Liver (tissue), 9 donors: Measurements from ENCODE around the gene REL. TPM values are rescaled to one million over a fixed set of nuclear protein-coding genes. Genes with fewer than 3 reads are reported as not detected.

ENCODE experiments used
- DNase-seq: peaks from one replicate; pipeline ENCODE4 v3.0.0-alpha.2; 2017; ENCODE audit warnings: low spot score
- H3K27ac ChIP-seq, 2 donors: one replicate each; pipeline ENCODE4 v1.7.0; 2013; ENCODE audit warnings: inconsistent platforms in 2 of 2, low read length in 2 of 2, control low read depth in 1 of 2, low read depth in 1 of 2, mild to moderate bottlenecking in 1 of 2
- H3K27me3 ChIP-seq, 4 donors: one replicate each; pipeline versions ENCODE4 v1.6.1 to v1.7.0; 2013; ENCODE audit warnings: low read length in 3 of 4, inconsistent platforms in 1 of 4, mild to moderate bottlenecking in 1 of 4, moderate library complexity in 1 of 4; ENCODE audit not compliant: control insufficient read depth in 4 of 4, insufficient read depth in 4 of 4
- H3K36me3 ChIP-seq, 4 donors: one replicate each; pipeline versions ENCODE4 v1.6.1 to v1.7.0; 2013; ENCODE audit warnings: low read length in 3 of 4, mild to moderate bottlenecking in 3 of 4, low read depth in 1 of 4, moderate library complexity in 1 of 4; ENCODE audit not compliant: control insufficient read depth in 4 of 4, insufficient read depth in 3 of 4
- H3K4me1 ChIP-seq, 4 donors: one replicate each; pipeline versions ENCODE4 v1.6.1 to v1.7.0; 2013; ENCODE audit warnings: low read length in 3 of 4, mild to moderate bottlenecking in 3 of 4, moderate library complexity in 1 of 4; ENCODE audit not compliant: control insufficient read depth in 4 of 4, insufficient read depth in 4 of 4
- H3K4me3 ChIP-seq, 3 donors: one replicate each; pipeline versions ENCODE4 v1.6.1 to v1.7.0; 2013; ENCODE audit warnings: low read length in 3 of 3, control low read depth in 1 of 3, low read depth in 1 of 3, mild to moderate bottlenecking in 1 of 3
- H3K9ac ChIP-seq, 2 donors: one replicate each; pipeline ENCODE4 v1.7.0; 2013; ENCODE audit warnings: low read length in 2 of 2, mild to moderate bottlenecking in 2 of 2, moderate library complexity in 2 of 2, control low read depth in 1 of 2, low read depth in 1 of 2
- H3K9me3 ChIP-seq, 4 donors: one replicate each; pipeline versions ENCODE4 v1.6.1 to v1.7.0; 2013; ENCODE audit warnings: low read length in 3 of 4; ENCODE audit not compliant: control insufficient read depth in 4 of 4
- EGR1 ChIP-seq, 2 donors: IDR thresholded peaks; 2 replicates each; pipeline ENCODE4 v1.6.1; 2016 to 2018; ENCODE audit warnings: antibody characterized with exemption in 2 of 2, low read depth in 2 of 2
- FOXA2 ChIP-seq: IDR thresholded peaks from 2 replicates; pipeline ENCODE4 v1.6.1; 2016; ENCODE audit warnings: antibody characterized with exemption
- GABPA ChIP-seq, 2 donors: IDR thresholded peaks in 1 of 2; conservative IDR thresholded peaks in 1 of 2; 2 replicates each; pipeline ENCODE4 v1.6.1; 2016; ENCODE audit warnings: antibody characterized with exemption in 2 of 2, mild to moderate bottlenecking in 1 of 2, moderate library complexity in 1 of 2
- HNF4A ChIP-seq, 2 donors: conservative IDR thresholded peaks; 2 replicates each; pipeline ENCODE4 v1.6.1; 2016; ENCODE audit warnings: antibody characterized with exemption in 2 of 2, mild to moderate bottlenecking in 2 of 2
- JUND ChIP-seq, 2 donors: IDR thresholded peaks; 2 replicates each; pipeline ENCODE4 v1.6.1; 2016; ENCODE audit warnings: antibody characterized with exemption in 2 of 2
- NR2F2 ChIP-seq: IDR thresholded peaks from 2 replicates; pipeline ENCODE4 v1.6.1; 2016; ENCODE audit warnings: antibody characterized with exemption
- RAD21 ChIP-seq, 2 donors: IDR thresholded peaks; 2 replicates each; pipeline ENCODE4 v1.6.1; 2016; ENCODE audit warnings: antibody characterized with exemption in 2 of 2, mild to moderate bottlenecking in 2 of 2
- SP1 ChIP-seq: IDR thresholded peaks from 2 replicates; pipeline ENCODE4 v1.6.1; 2018; ENCODE audit warnings: antibody characterized with exemption, mild to moderate bottlenecking
- TAF1 ChIP-seq: conservative IDR thresholded peaks from 2 replicates; pipeline ENCODE4 v1.6.1; 2016; ENCODE audit warnings: antibody characterized with exemption, mild to moderate bottlenecking
- YY1 ChIP-seq: IDR thresholded peaks from 2 replicates; pipeline ENCODE4 v1.6.1; 2016; ENCODE audit warnings: antibody characterized with exemption, mild to moderate bottlenecking
- WGBS: extraction: QIAGEN DNeasy Blood & Tissue Kit; methylation state at CpG from one replicate; pipeline ENCODE4 v1.1.7; 2013; 5-methylcytosine and 5-hydroxymethylcytosine counted together
- polyA plus RNA-seq, 2 donors: library from polyadenylated mRNA; stranded (reverse) in 1 of 2; unstranded in 1 of 2; fragments of 200-250 nt in 1 of 2; fragments of >200 nt in 1 of 2; fragmentation: Nextera tagmentation in 1 of 2; extraction: Ambion mirVana in 1 of 2; gene quantifications; one replicate each; pipeline versions ENCODE4 v1.2.1 to v1.2.3, GENCODE V29; 2013 to 2015
- total RNA-seq, 2 donors: library from RNA; depleted of rRNA; stranded (reverse); fragments of >200 nt; gene quantifications; one replicate each; pipeline ENCODE4 v1.2.3, GENCODE V29; 2014
- TF ChIP-seq, protein P1 (sequence below): IDR thresholded peaks from 2 replicates; pipeline ENCODE4 v1.6.1; 2016; ENCODE audit warnings: antibody characterized with exemption
- TF ChIP-seq, protein P2 (sequence below): IDR thresholded peaks from 2 replicates; pipeline ENCODE4 v1.6.1; 2016; ENCODE audit warnings: antibody characterized with exemption
- TF ChIP-seq, protein P3 (sequence below): fragments of 150-350 bp; IDR thresholded peaks from 2 replicates; pipeline ENCODE4 v1.5.1; 2017; ENCODE audit warnings: improper control_type of control experiment, low read depth, low read length; ENCODE audit not compliant: missing input control
- donor health status: healthy.
- donor health status: healthy.
- donor health status: healthy.
- donor health status: healthy.
- donor health status: healthy.

REL gene
- total and polyA plus RNA-seq, 4 donors, result 1.1 to 7.0 (median 4.4) TPM

DNA sequence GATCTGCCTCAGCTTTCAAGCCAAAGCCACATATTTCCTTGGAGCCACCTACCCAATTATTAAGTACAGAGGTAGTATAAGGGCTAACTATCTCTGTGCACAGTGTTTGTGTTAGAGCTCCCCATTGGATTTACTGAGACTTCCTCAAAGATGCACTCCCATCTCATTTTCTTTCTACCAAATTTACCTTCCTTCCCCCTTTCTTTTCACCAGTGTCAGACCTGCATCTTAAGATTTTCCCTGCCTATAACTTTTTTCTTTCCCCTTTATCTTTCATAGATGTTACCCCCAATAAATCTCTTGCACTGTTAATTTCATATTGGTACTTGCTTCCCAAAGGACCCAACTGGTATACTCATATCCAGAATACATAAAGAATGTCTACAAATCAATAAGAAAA, 5.9 kb upstream of the REL start (continued):
- TF ChIP-seq, protein P1, sequence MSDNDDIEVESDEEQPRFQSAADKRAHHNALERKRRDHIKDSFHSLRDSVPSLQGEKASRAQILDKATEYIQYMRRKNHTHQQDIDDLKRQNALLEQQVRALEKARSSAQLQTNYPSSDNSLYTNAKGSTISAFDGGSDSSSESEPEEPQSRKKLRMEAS, result no peak
- TF ChIP-seq EGR1 (IDR thresholded peaks at IDR 0.05; ENCODE audit: low read depth in 2 of 2) (no peak), GABPA (IDR thresholded peaks at IDR 0.05 in 1 of 2, conservative IDR thresholded peaks at IDR 0.05 in 1 of 2) (no peak), JUND (IDR thresholded peaks at IDR 0.05) (no peak), NR2F2 (no peak), HNF4A (conservative IDR thresholded peaks at IDR 0.05) (no peak), YY1 (no peak), SP1 (no peak)
- TF ChIP-seq, protein P2, sequence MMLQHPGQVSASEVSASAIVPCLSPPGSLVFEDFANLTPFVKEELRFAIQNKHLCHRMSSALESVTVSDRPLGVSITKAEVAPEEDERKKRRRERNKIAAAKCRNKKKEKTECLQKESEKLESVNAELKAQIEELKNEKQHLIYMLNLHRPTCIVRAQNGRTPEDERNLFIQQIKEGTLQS, result no peak

DNA sequence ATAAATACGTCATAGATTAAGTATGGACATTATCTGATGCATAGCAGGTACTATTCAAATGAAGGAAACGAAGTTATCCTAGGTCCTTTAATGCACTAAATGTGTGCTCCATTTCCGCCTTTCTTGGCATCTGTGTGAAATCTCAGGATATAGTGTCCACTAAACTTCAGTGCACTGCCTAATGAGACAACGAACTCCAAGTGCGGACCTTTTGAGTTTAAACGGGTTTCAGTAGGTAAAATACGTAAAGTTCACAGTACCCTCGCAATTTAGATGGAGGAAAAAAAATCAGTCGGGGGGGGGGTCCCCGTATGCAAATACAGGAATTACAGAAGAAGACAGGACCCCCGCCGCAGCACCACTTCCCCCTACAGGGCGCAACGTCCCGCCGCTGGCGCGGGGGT, 729 bp upstream of the REL start:
- peak overlapping the region; percentile 82 to 99 for H3K9ac ChIP-seq
- H3K27ac ChIP-seq, result peak overlapping the region; percentile 96 to 100
- H3K4me1 ChIP-seq, result peaks cover 0 to 21% (median 6%) of the 10 kb centered on the region in 4 donors
- H3K36me3 ChIP-seq, result no peaks in the 10 kb centered on the region
- H3K4me3 ChIP-seq, result peak overlapping the region; percentile 64 to 79 (median 68)
- DNase-seq, result no peak
- WGBS, result 2% methylated on average over 18 of the region's 18 CpGs
- TF ChIP-seq, protein P1, result no peak
- TF ChIP-seq, protein P3, sequence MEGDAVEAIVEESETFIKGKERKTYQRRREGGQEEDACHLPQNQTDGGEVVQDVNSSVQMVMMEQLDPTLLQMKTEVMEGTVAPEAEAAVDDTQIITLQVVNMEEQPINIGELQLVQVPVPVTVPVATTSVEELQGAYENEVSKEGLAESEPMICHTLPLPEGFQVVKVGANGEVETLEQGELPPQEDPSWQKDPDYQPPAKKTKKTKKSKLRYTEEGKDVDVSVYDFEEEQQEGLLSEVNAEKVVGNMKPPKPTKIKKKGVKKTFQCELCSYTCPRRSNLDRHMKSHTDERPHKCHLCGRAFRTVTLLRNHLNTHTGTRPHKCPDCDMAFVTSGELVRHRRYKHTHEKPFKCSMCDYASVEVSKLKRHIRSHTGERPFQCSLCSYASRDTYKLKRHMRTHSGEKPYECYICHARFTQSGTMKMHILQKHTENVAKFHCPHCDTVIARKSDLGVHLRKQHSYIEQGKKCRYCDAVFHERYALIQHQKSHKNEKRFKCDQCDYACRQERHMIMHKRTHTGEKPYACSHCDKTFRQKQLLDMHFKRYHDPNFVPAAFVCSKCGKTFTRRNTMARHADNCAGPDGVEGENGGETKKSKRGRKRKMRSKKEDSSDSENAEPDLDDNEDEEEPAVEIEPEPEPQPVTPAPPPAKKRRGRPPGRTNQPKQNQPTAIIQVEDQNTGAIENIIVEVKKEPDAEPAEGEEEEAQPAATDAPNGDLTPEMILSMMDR, result no peak
- TF ChIP-seq GABPA (IDR thresholded peaks at IDR 0.05 in 1 of 2, conservative IDR thresholded peaks at IDR 0.05 in 1 of 2) (no peak), NR2F2 (no peak), FOXA2 (no peak), EGR1 (IDR thresholded peaks at IDR 0.05; ENCODE audit: low read depth in 2 of 2) (peak in 1 of 2 donors; percentile 26), JUND (IDR thresholded peaks at IDR 0.05) (no peak)
- TF ChIP-seq, protein P2, result no peak
- no peaks in the 10 kb centered on the region for H3K9me3 ChIP-seq
- no peaks in the 10 kb centered on the region for H3K27me3 ChIP-seq

DNA sequence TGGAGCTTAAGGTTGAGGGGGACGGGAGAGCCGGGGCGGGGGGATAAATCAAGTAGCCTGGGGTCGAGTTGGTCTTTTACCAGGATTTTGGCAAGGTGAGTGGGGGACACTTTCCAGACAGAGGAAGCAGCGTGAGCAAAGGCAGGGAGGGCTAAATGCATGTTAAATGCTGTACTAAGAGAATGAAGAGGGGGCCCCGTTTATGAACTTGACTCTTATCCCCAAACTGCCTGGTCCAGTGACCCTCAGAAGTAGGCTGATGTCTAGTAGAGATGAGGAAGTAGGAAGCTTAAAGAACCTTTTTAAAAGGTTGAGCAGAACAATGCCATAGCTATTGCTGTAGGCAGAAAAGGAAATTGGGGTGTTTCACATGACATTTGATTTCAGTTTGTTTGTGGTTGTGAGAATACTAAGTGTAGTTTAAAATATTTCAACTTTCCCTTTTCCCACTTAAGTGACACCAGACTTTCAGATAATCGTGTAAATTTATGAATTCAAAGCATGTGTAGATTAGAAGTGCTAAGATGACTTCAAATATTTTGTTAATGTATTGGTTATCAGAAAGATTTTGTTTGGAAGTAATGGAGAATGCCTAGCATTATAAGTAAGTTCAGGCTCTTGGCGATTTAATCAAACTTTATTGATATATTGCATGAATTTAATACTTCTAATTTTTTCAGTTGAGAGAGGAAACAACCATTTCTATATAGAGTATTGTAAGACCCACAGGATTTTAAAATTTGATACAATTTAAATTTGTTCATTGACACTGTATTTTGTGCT, 1.8 kb downstream of the REL start:
- peak; percentile 39 for DNase-seq
- peak overlapping the region; percentile 96 to 100 for H3K27ac ChIP-seq

More for the DNA sequence above, 1.8 kb downstream of the REL start:
- Histone ChIP-seq H3K9me3 (no peaks in the 10 kb centered on the region), H3K27me3 (no peaks in the 10 kb centered on the region), H3K4me1 (peaks cover 0 to 30% (median 16%) of the 10 kb centered on the region in 4 donors), H3K36me3 (no peaks in the 10 kb centered on the region), H3K9ac (peak overlapping the region; percentile 35 to 94), H3K4me3 (peak overlapping the region; percentile 41 to 69 (median 64))
- WGBS, result 8% methylated on average over 8 of the region's 8 CpGs
- TF ChIP-seq HNF4A (conservative IDR thresholded peaks at IDR 0.05) (no peak), YY1 (peak; percentile 30), TAF1 (peak; percentile 25), RAD21 (IDR thresholded peaks at IDR 0.05) (no peak), JUND (IDR thresholded peaks at IDR 0.05) (no peak), GABPA (IDR thresholded peaks at IDR 0.05 in 1 of 2, conservative IDR thresholded peaks at IDR 0.05 in 1 of 2) (no peak)
